Hindlimb muscle (tissue), 1 donor: Measurements from ENCODE around the gene TMEM119. TPM values are rescaled to one million over a fixed set of nuclear protein-coding genes. Genes with fewer than 3 reads are reported as not detected.
A peak's percentile ranks its signal among the peaks of the same experiment; 100 is the strongest.
"Not testable (repeated sequence)": the region's sequence is repeated elsewhere in the genome, so short reads cannot be mapped to it uniquely, and the experiment has no call there.

Source experiments
- DNase-seq: peaks from one replicate; pipeline ENCODE4 v3.0.0-alpha.2; 2013
- polyA plus RNA-seq: library from polyadenylated mRNA; unstranded; fragments of 120-200 nt; gene quantifications from one replicate; pipeline ENCODE4 v1.2.1, GENCODE V29; 2013; ENCODE audit not compliant: insufficient read length

Gene TMEM119
- polyA plus RNA-seq, 1 donor: 30.1 TPM

- DNase-seq: no peak
Measured at GRCh38 chr12:108599948-108600701, 2.2 kb upstream of the TMEM119 start.

DNA sequence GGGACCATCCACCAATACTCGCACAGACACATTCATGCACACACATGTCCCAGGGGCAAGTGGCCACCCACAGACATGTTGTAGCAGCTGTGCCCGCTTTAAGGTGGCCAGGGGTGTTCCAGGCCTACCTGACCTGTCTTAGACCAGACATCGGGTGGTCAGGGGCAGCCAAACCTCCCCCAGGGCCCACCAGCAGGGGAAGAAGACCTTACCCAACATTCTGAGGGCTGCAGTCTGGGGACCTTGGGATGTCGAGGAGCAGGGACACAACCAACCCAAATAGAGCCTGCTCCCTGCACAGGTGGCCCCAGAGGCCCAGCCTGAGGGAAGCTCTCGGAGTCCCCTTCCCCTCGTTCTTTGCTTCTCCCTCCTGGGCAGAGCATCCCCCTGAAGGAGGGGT lies 1.7 kb upstream of the TMEM119 start:
- no peak for DNase-seq

GRCh38 chr12:108598553-108599250 lies 818 bp upstream of the TMEM119 start:
- no peak for DNase-seq

DNA sequence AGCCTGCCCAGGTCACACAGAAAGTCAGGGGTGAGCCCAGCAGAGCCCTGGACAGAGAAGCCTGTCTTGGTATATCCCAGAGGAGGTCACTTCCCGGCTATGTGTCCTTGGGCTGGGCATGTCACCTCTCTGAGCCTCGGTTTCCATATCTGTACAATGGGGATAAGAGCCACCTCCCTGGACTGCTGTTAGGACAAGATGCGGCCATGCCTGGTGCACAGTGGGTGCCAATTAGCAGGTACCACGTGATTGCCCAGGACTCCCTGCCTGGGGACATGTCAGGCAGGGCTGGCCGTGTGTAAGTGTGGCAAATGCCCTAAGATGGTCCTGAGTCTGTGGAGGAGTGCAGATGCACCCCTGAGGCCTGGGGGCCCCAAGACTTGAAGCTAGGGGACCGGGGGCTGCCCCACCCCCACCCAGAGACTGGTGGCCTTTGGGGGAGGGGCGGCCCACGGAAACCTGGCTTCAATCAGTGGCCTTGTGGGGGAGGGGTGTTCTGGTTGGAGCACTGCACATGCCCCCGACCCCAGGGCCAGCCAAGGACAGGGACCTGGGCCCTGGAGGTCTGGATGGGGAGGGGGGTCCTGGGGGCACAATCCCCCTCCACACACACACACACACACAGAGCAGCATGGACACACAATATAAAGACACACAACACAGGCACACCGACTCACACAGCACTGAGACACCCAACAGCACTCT lies 878 bp downstream of the TMEM119 start:
- no peak for DNase-seq

GRCh38 chr12:108595711-108596647 lies 1.9 kb downstream of the TMEM119 start:
- DNase-seq: no peak

DNA sequence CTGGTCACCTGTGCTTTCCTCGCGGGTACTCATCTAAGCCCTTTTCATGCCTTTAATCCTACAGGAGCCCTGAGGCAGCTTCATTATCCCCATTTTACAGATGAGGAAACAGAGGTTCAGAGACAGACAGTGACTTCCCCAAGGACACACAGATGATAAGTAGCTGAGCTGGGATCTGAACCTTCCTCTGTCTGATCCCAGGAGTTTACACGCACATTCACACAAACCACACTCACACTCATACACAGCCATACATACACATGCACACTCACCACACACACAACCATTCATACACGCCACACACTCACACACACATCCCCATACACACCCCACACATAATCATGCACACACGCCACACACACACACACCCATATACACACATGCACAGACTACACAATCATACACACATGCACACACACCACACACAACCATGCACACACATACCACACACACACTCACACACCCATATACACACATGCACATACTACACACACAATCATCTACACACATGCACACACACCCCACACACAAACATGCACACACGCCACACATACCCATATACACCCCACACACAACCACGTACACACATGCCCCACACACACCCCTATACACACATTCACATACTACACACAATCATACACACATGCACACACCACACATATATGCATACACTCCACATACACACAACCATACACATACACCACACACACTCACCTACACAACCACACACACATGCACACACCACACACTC lies 2.7 kb downstream of the TMEM119 start:
- no peak for DNase-seq

DNA sequence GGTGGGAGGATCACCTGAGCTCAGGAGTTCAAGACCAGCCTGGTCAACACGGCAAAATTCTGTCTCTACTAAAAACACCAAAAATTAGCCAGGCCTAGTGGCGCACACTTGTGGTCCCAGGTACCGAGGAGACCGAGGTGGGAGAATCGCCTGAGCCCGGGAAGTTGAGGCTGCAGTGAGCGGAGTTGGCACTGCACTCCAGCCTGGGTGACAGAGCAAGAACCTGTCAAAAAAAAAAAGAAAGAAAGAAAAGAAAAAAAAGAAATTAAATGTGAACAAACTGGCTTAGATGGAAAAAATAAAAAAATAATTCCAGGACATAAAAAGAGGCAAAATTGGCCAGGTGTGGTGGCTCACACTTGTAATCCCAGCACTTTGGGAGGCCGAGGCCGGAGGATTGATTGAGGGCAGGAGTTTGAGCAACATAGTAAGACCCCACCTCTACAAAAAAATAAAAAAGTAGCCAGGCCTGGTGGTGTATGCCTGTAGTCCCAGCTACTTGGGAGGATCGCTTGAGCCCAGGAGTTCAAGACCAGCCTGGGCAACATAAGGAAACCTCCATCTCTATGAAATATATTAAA lies 3.5 kb downstream of the TMEM119 start:
- no peak for DNase-seq

GRCh38 chr12:108592033-108592909 lies 5.6 kb downstream of the TMEM119 start:
- no peak for DNase-seq

DNA sequence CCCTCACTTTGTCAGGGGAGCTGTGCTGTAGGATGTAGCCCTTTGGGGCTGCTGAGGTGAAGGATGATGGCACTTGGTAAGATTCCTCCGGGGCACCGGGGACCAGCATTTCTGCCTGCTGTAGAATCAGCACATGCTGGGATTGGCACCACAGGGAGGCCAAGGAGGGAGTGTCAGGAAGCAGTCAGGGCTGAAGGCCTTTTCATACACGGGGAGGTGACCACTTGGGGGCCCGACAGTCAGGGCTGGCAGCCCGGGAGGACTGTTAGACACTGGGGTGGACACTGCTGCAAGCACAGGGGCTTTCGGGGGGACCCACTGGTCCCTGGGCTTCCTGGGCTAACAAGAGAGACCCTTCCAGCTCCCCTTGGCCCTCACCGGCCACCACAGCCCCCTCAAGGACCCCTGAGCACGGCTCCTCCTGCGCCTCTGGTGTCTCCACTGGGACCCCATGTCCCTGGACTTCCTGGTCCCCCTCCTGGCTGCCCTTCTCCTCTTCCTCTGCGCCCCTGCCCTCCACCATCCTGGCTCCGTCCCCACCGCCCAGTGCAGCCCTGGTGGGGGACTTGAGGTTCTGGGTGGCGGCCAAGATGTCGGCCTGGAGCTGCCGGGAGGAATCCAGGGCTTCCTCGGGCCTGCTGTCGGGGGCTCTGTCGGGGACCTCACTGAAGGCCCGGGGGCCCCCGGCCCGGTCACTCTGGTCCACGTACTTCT lies 6.5 kb downstream of the TMEM119 start:
- DNase-seq: no peak

DNA sequence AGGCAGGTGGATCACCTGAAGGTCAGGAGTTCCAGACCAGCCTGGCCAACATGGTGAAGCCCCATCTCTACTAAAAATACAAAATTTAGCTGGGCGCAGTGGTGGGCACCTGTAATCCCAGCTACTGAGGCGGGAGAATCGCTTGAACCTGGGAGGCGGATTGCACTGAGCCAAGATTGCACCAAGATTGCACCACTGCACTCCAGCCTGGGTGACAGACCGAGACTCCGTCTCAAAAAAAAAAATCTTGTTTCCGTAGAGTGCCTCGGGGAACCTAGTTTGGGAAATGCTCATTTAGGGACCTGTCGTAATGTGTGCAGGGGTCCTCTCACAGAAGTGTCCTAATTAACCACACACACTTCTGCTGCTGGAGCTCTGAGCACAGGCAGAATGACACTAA lies 7.4 kb downstream of the TMEM119 start:
- DNase-seq: not testable (repeated sequence)

DNA sequence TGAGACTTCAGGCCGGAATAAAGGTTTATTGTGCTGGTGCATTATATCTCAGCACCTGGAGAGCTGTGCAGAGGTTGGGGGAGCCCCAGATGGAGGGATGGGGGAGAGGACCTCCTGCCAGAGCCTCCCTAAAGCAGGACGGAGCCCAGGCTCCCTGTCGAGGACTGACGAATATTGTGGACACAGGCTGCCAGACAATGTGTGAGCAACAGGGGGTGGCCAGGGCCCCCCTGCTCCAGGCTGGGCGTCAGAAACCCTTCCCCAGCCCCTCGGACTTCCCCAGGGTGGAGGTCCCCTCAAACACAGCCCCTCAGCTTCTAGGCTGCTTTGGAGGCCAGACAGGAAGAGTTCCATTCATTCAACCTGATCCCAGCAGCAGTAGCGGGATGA lies 8.0 kb downstream of the TMEM119 start:
- DNase-seq: no peak

DNA sequence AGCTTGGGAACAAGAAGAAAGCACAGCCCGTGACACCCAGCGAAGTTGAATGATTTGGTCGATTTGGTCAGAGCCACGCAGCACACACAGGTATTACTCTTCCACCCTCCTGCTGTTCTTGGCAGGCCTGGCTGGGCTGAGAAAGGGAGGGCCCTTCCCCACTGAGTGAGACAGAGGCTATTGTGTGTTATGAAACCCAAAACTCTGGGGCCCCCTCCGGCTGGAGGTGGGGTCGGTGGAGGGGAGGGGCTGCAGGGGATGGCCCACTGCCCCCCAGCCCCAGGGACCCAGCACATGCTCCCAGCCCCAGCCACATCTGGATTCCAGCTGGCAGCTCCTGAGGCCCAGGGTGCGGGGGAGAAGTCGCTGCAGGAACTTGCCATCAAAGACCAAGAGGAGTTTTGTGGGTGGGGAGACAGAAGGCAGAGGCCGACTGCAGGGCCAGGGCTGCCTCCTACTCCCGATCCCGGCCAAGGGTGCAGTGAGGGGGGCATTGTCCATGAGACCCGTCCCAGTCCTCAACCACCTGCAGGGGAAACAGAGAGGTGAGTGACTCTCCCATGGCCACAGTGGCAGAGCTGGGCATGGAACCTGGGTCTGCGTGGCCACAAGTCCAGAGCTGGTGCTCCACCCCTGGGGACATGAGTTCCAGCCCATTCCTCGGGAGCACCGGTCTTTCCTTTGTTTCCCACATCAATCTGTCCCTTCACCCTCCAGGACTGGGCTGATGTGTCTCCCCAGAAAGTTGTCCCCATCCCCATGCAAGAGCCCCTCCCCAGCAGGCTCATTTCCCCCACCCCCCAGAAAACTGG lies 8.7 kb downstream of the TMEM119 start:
- peak; percentile 56 for DNase-seq

DNA sequence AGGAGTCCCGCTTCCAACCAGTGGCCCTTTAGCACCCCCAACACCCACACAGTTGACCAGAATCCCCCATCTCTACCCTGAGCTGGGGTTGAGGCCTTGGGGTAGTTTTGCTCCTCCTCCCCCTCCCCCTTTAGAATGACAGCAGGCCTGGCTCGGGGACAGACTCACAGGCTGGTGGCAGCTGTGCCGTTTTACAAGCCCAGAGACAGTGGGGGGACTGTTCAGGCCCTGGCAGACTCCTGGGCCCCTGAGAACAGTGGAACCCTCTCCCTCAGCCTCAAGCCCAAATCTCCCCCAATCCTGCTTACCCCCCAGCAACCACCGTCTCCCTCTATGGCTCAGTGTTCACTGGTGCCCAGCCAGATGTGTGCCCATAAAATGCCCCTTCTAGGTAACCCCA lies 10.1 kb downstream of the TMEM119 start:
- no peak for DNase-seq

DNA sequence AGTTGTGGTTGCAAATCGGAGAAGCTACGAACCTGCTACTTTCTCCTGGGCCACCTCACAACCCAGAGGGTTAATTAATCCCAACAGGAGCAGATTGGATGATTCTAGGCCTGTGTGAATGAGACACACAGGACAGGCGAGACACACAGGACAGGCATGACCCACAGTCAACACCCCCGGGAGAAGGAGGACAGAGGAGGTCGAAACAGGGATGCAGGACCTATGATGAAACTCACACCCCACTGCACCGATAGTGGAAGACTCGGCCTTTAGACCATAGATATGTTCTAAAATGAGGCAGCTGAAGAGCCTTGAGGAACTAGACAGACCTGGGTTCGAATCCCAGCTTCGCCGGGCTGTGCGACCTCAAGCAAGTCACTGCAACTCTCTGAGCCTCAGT lies 11.6 kb downstream of the TMEM119 start:
- DNase-seq: no peak

DNA sequence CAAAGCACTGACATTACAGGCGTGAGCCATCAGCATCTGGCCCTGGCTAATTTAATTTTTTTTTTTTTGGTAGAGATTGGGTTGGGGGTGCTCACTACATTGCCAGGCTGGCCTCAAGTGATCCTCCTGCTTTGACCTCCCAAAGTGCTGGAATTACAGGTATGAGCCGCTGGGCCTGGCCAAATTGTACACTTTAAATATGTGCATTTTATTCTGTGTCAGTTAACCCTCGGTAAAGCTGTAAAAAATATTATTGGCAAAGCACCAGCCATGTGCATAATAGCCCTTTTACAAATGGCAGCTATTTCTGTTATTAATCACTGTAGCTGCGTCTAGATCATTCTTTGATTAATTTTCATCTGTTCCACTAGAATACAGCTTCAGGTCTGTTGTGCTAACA lies 12.0 kb downstream of the TMEM119 start:
- DNase-seq: no peak

GRCh38 chr12:108584456-108585065 lies 13.3 kb downstream of the TMEM119 start:
- DNase-seq: no peak

GRCh38 chr12:108583991-108584390 lies 13.9 kb downstream of the TMEM119 start:
- DNase-seq: no peak
